Gastroesophageal sphincter (tissue), 4 donors: ENCODE data around the gene NDUFA11. TPM values are rescaled to one million over a fixed set of nuclear protein-coding genes. Genes with fewer than 3 reads are reported as not detected.

Source experiments
- ATAC-seq: fragments of 150-250 bp; one replicate; pipeline ENCODE4 v1.9.1; 2016; ENCODE audit warnings: mild to moderate bottlenecking, moderate library complexity
- H3K27ac ChIP-seq, 4 donors: fragments of 200-600 bp; sonication (generic) in 3 of 4; 1 replicate in 3 of 4; 2 replicates in 1 of 4; pipeline ENCODE4 v1.5.1; 2016 to 2019
- H3K27me3 ChIP-seq: fragments of 200-600 bp; sonication (generic); one replicate; pipeline ENCODE4 v1.5.1; 2019
- H3K36me3 ChIP-seq, 2 donors: fragments of 200-600 bp; sonication (generic); one replicate each; pipeline ENCODE4 v1.5.1; 2019; ENCODE audit warnings: control low read depth in 1 of 2
- H3K4me1 ChIP-seq, 3 donors: fragments of 200-600 bp; sonication (generic); 1 replicate in 2 of 3; 2 replicates in 1 of 3; pipeline ENCODE4 v1.5.1; 2016 to 2019; ENCODE audit warnings: control low read depth in 2 of 3
- H3K4me3 ChIP-seq, 2 donors: fragments of 200-600 bp; sonication (generic); one replicate each; pipeline ENCODE4 v1.5.1; 2019; ENCODE audit warnings: mild to moderate bottlenecking in 1 of 2, moderate library complexity in 1 of 2
- H3K9me3 ChIP-seq, 3 donors: fragments of 200-600 bp; sonication (generic); one replicate each; pipeline ENCODE4 v1.5.1; 2017 to 2019; ENCODE audit warnings: control low read depth in 2 of 3
- EP300 ChIP-seq: sonication (generic); formaldehyde crosslinking; IDR thresholded peaks from one replicate; pipeline ENCODE4 v1.6.1; 2017; ENCODE audit warnings: antibody characterized with exemption, mild to moderate bottlenecking
- POLR2A ChIP-seq, 2 donors: fragments of 450-650 bp; IDR thresholded peaks; one replicate each; pipeline ENCODE4 v1.6.1; 2017; ENCODE audit warnings: antibody characterized with exemption in 2 of 2, mild to moderate bottlenecking in 2 of 2, moderate library complexity in 1 of 2
- POLR2AphosphoS5 ChIP-seq: sonication (generic); formaldehyde crosslinking; IDR thresholded peaks from one replicate; pipeline ENCODE4 v1.6.1; 2017; ENCODE audit warnings: antibody characterized with exemption
- WGBS, 2 donors: methylation state at CpG; one replicate each; pipeline ENCODE4 v1.1.5; 2018; ENCODE audit warnings: low coverage in 1 of 2; 5-methylcytosine and 5-hydroxymethylcytosine counted together
- total RNA-seq, 4 donors: library from RNA; depleted of rRNA; stranded (reverse); fragments of >200 nt; gene quantifications; one replicate each; pipeline ENCODE4 v1.1.0, GENCODE V29; 2016
- TF ChIP-seq, protein P1 (sequence below), 4 experiments: fragments of 200-600 bp in 2 of 4; fragments of 450-650 bp in 2 of 4; sonication (generic) in 1 of 4; IDR thresholded peaks; one replicate each; pipeline ENCODE4 v1.5.1; 2017 to 2019; ENCODE audit warnings: antibody characterized with exemption in 4 of 4, mild to moderate bottlenecking in 2 of 4, moderate library complexity in 2 of 4

NDUFA11 gene
- total RNA-seq, 4 donors from 2014 or later, result 244 to 299 (median 265) TPM

- Histone ChIP-seq H3K27ac (peak overlapping the region in 3 of 4 donors; percentile 84 to 86 (median 85)), H3K4me1 (peaks cover 37 to 100% (median 90%) of the 10 kb centered on the region in 3 donors), H3K36me3 (no peaks in the 10 kb centered on the region), H3K27me3 (no peaks in the 10 kb centered on the region), H3K4me3 (no peak overlapping the region), H3K9me3 (no peaks in the 10 kb centered on the region)
- no peak for TF ChIP-seq POLR2AphosphoS5
- TF ChIP-seq EP300, result no peak
- no peak for TF ChIP-seq POLR2A (IDR thresholded peaks at IDR 0.05)
- TF ChIP-seq, protein P1, sequence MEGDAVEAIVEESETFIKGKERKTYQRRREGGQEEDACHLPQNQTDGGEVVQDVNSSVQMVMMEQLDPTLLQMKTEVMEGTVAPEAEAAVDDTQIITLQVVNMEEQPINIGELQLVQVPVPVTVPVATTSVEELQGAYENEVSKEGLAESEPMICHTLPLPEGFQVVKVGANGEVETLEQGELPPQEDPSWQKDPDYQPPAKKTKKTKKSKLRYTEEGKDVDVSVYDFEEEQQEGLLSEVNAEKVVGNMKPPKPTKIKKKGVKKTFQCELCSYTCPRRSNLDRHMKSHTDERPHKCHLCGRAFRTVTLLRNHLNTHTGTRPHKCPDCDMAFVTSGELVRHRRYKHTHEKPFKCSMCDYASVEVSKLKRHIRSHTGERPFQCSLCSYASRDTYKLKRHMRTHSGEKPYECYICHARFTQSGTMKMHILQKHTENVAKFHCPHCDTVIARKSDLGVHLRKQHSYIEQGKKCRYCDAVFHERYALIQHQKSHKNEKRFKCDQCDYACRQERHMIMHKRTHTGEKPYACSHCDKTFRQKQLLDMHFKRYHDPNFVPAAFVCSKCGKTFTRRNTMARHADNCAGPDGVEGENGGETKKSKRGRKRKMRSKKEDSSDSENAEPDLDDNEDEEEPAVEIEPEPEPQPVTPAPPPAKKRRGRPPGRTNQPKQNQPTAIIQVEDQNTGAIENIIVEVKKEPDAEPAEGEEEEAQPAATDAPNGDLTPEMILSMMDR (IDR thresholded peaks at IDR 0.05), result no peak
- 56 to 73% methylated on average over 2 to 3 of the region's 3 CpGs for WGBS, 2 donors
- ATAC-seq, result no peak
These were observed 47.2 kb upstream of the NDUFA11 start for GRCh38 chr19:5950741-5951140.

DNA sequence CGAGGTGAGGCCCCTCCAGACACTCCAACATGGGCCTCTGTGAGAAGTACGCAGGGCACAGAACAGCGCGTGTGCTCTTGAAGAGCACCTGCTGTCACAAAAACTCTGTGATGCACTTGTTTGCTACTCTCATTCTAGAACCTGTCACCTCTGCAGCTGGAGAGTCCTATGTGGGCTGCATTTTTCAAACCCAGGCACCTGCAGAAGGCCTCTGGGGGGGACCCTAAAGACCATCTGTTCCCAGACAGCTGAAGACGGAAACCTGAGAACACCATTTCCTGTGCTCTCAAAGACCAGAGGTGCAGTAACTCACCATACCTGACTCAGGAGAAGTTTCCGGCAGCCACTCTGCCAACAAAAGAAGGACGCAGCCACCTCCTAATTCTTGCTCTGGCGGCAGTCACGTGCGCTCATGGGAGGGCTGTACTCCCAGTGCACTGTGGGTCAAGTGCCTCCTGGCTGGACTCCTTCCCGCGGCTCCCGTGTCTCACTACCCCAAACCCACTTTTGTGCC is 46.3 kb upstream of the NDUFA11 start:
- WGBS, 2 donors, result 74 to 80% methylated on average over 2 to 13 of the region's 13 CpGs
- Histone ChIP-seq H3K4me3 (no peak overlapping the region), H3K36me3 (no peaks in the 10 kb centered on the region), H3K27me3 (no peaks in the 10 kb centered on the region), H3K9me3 (no peaks in the 10 kb centered on the region), H3K27ac (peak overlapping the region; percentile 80 to 88 (median 85)), H3K4me1 (peaks cover 37 to 96% (median 81%) of the 10 kb centered on the region in 3 donors)
- no peak for ATAC-seq
- TF ChIP-seq POLR2A (IDR thresholded peaks at IDR 0.05) (no peak), POLR2AphosphoS5 (no peak), EP300 (no peak)
- TF ChIP-seq, protein P1 (IDR thresholded peaks at IDR 0.05), result no peak

GRCh38 chr19:5948752-5949564 is 45.4 kb upstream of the NDUFA11 start:
- Histone ChIP-seq H3K9me3 (no peaks in the 10 kb centered on the region), H3K27me3 (no peaks in the 10 kb centered on the region), H3K4me3 (no peak overlapping the region), H3K27ac (peak overlapping the region; percentile 80 to 88 (median 85)), H3K36me3 (no peaks in the 10 kb centered on the region), H3K4me1 (peaks cover 33 to 96% (median 80%) of the 10 kb centered on the region in 3 donors)
- TF ChIP-seq, protein P1 (IDR thresholded peaks at IDR 0.05), result no peak
- TF ChIP-seq EP300 (no peak), POLR2A (IDR thresholded peaks at IDR 0.05) (no peak), POLR2AphosphoS5 (peak; percentile 46)
- no peak for ATAC-seq
- WGBS, 2 donors, result 29 to 37% methylated on average over 8 to 9 of the region's 13 CpGs

DNA sequence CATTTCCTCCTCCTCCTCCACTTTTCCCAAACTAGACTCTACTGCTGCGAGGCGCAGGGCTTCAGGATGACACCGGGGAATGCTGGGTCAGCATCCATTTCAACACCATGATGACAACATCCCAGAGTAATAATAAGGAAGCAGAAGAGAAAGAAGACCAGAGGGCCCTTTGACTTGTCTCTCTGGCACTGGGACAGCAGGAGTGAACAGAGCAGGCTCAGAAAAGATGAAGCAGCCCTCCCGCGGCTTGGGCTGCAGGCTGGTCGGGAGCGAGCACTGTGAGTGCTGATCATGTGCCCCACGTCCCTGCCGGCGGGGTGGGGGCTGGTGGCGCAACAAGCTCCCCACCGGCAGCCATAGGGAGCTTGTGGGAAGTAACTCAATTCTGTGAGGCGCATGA is 43.8 kb upstream of the NDUFA11 start:
- H3K36me3 ChIP-seq, result no peaks in the 10 kb centered on the region
- WGBS, 2 donors, result 28 to 33% methylated on average over 5 to 9 of the region's 13 CpGs
- peak overlapping the region; percentile 80 to 88 (median 85) for H3K27ac ChIP-seq
- ATAC-seq, result peak; percentile 82
- TF ChIP-seq, protein P1 (IDR thresholded peaks at IDR 0.05), result no peak
- peak; percentile 60 for TF ChIP-seq POLR2AphosphoS5
- H3K9me3 ChIP-seq, result no peaks in the 10 kb centered on the region
- H3K27me3 ChIP-seq, result no peaks in the 10 kb centered on the region
- H3K4me1 ChIP-seq, result peaks cover 21 to 96% (median 76%) of the 10 kb centered on the region in 3 donors
- peak overlapping the region in 1 of 2 donors; percentile 7 for H3K4me3 ChIP-seq
